Measurements from ENCODE around the gene ASPSCR1. TPM values are rescaled to one million over a fixed set of nuclear protein-coding genes. Genes with fewer than 3 reads are reported as not detected.

ASPSCR1 gene
- total and polyA plus RNA-seq, 10 donors, result 20.2 to 58.8 (median 33.5) TPM

- intact Hi-C loops (cut with DNase I; ENCODE audit: low total_unique reads), result no loop called here
- WGBS, 5 donors, result 29 to 49% (median 35%) methylated on average over 11 to 19 of the region's 19 CpGs
- no peaks in the 10 kb centered on the region for H3K27me3 ChIP-seq (replicated peaks in 1 of 7)
- H3K9me3 ChIP-seq, result no peaks in the 10 kb centered on the region
- H3K27ac ChIP-seq, result peak overlapping the region in 4 of 8 donors; percentile 58 to 83 (median 75)
- peak overlapping the region; percentile 54 to 94 (median 78) for H3K4me3 ChIP-seq
- no peak for DNase-seq
- H3K36me3 ChIP-seq, result peaks cover 0 to 70% (median 44%) of the 10 kb centered on the region in 6 donors
- no peak for TF ChIP-seq POLR2AphosphoS5 (IDR thresholded peaks at IDR 0.05)
- TF ChIP-seq POLR2A (IDR thresholded peaks at IDR 0.05), result no peak
- peaks cover 20 to 80% (median 44%) of the 10 kb centered on the region in 6 donors for H3K4me1 ChIP-seq
Observed at GRCh38 chr17:82052638-82053059, 75.2 kb downstream of the ASPSCR1 start.

DNA sequence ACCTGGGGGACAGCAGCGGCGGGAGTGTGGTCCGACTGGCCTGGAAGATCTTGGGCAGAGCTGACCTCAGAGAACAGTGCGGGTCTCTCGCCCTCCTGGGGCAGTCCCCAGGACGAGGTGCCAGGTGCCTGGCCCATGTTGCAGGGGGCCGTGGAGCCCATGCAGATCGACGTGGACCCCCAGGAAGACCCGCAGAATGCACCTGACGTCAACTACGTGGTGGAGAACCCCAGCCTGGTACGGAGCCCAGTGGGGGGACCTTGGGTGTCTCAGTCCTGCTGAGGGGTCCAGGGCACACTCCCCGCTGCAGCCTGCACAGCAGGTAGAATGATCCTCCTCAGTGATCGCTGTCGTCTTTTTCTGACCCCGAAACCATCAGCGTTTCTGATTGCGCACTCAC is 75.7 kb downstream of the ASPSCR1 start:
- intact Hi-C loops (cut with DNase I; ENCODE audit: low total_unique reads), result no loop called here
- DNase-seq, result peak; percentile 69
- peaks cover 20 to 85% (median 44%) of the 10 kb centered on the region in 6 donors for H3K4me1 ChIP-seq
- peak overlapping the region in 4 of 8 donors; percentile 77 to 94 (median 86) for H3K4me3 ChIP-seq
- TF ChIP-seq POLR2A (IDR thresholded peaks at IDR 0.05), result no peak
- no peak for TF ChIP-seq POLR2AphosphoS5 (IDR thresholded peaks at IDR 0.05)
- TF ChIP-seq, protein P1, sequence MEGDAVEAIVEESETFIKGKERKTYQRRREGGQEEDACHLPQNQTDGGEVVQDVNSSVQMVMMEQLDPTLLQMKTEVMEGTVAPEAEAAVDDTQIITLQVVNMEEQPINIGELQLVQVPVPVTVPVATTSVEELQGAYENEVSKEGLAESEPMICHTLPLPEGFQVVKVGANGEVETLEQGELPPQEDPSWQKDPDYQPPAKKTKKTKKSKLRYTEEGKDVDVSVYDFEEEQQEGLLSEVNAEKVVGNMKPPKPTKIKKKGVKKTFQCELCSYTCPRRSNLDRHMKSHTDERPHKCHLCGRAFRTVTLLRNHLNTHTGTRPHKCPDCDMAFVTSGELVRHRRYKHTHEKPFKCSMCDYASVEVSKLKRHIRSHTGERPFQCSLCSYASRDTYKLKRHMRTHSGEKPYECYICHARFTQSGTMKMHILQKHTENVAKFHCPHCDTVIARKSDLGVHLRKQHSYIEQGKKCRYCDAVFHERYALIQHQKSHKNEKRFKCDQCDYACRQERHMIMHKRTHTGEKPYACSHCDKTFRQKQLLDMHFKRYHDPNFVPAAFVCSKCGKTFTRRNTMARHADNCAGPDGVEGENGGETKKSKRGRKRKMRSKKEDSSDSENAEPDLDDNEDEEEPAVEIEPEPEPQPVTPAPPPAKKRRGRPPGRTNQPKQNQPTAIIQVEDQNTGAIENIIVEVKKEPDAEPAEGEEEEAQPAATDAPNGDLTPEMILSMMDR (IDR thresholded peaks at IDR 0.05 in 8 of 11, conservative IDR thresholded peaks at IDR 0.05 in 3 of 11), result no peak
- no peak overlapping the region for H3K27ac ChIP-seq
- H3K27me3 ChIP-seq (replicated peaks in 1 of 7), result no peaks in the 10 kb centered on the region
- WGBS, 5 donors, result 86 to 96% (median 92%) methylated on average over 10 to 19 of the region's 19 CpGs
- peaks cover 0 to 70% (median 48%) of the 10 kb centered on the region in 6 donors for H3K36me3 ChIP-seq
- H3K9me3 ChIP-seq, result no peaks in the 10 kb centered on the region

DNA sequence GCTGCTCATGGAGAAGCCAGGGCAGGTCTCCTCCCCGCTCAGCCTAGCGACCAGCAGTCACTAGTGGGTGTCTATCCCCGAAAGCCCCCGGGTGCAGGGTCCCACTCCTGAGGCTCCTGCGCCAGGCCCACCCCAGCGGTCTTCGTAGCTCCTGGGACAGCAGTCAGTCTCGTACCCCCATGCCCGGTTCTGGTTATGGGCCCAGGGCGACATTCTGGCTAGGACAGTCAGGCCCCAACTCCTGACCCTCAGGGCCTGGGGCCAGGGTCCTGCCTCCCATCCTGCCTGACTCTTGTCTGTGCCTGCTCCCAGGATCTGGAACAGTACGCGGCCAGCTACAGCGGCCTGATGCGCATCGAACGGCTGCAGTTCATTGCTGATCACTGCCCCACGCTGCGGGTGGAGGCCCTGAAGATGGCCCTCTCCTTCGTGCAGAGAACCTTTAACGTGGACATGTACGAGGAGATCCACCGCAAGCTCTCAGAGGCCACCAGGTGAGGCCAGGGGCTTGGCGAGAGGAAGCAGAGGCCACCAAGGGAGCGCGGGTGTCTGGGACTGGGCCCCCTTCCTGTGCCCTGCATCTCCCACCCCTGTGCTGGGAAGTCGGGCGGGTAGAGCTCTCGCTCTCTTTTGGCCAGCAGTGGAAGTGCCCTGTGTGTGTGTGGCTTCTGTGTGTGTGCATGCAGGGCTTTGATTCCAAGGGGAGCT is 76.3 kb downstream of the ASPSCR1 start:
- DNase-seq, result peak; percentile 69
- H3K27me3 ChIP-seq (replicated peaks in 1 of 7), result no peaks in the 10 kb centered on the region
- peaks cover 0 to 70% (median 53%) of the 10 kb centered on the region in 6 donors for H3K36me3 ChIP-seq
- no peaks in the 10 kb centered on the region for H3K9me3 ChIP-seq
- 93 to 97% (median 95%) methylated on average over 19 to 28 of the region's 28 CpGs for WGBS, 5 donors
- no peak overlapping the region for H3K27ac ChIP-seq
- intact Hi-C loops (cut with DNase I; ENCODE audit: low total_unique reads), result no loop called here
- no peak for TF ChIP-seq POLR2A (IDR thresholded peaks at IDR 0.05)
- TF ChIP-seq, protein P1 (IDR thresholded peaks at IDR 0.05 in 8 of 11, conservative IDR thresholded peaks at IDR 0.05 in 3 of 11), result no peak
- TF ChIP-seq POLR2AphosphoS5 (IDR thresholded peaks at IDR 0.05), result no peak
- peaks cover 20 to 90% (median 45%) of the 10 kb centered on the region in 6 donors for H3K4me1 ChIP-seq
- H3K4me3 ChIP-seq, result peak overlapping the region in 2 of 8 donors; percentile 77 to 94

GRCh38 chr17:82054351-82055022 is 77.1 kb downstream of the ASPSCR1 start:
- DNase-seq, result peak; percentile 70
- intact Hi-C loops (cut with DNase I; ENCODE audit: low total_unique reads), result no loop called here
- TF ChIP-seq POLR2AphosphoS5 (IDR thresholded peaks at IDR 0.05) (peak in 1 of 3 donors; percentile 7), POLR2A (IDR thresholded peaks at IDR 0.05) (no peak)
- TF ChIP-seq, protein P1 (IDR thresholded peaks at IDR 0.05 in 8 of 11, conservative IDR thresholded peaks at IDR 0.05 in 3 of 11), result no peak
- H3K9me3 ChIP-seq, result no peaks in the 10 kb centered on the region
- peaks cover 0 to 70% (median 59%) of the 10 kb centered on the region in 6 donors for H3K36me3 ChIP-seq
- H3K27ac ChIP-seq, result no peak overlapping the region
- 87 to 97% (median 92%) methylated on average over 17 to 38 of the region's 38 CpGs for WGBS, 5 donors
- H3K4me1 ChIP-seq, result peaks cover 20 to 91% (median 46%) of the 10 kb centered on the region in 6 donors
- H3K27me3 ChIP-seq (replicated peaks in 1 of 7), result no peaks in the 10 kb centered on the region
- H3K4me3 ChIP-seq, result no peak overlapping the region

Data from spleen (tissue), 11 donors.